Measurements from ENCODE around the gene SEMA5A.

- no peak for TF ChIP-seq CTCF (IDR thresholded peaks at IDR 0.05)
- TF ChIP-seq RCOR1 (IDR thresholded peaks at IDR 0.05; ENCODE audit: low read length) = no peak
- no peak for TF ChIP-seq GABPA (IDR thresholded peaks at IDR 0.05; ENCODE audit: low read depth)
- no peak for TF ChIP-seq TAF1 (IDR thresholded peaks at IDR 0.05; ENCODE audit: borderline replicate concordance, low read depth, low read length)
- TF ChIP-seq EP300 (IDR thresholded peaks at IDR 0.05; ENCODE audit: borderline replicate concordance in 1 of 2, low read depth in 1 of 2, low read length in 1 of 2) = no peak
- no peak for TF ChIP-seq NFIC (IDR thresholded peaks at IDR 0.05; ENCODE audit: borderline replicate concordance)
- TF ChIP-seq REST (IDR thresholded peaks at IDR 0.05; ENCODE audit: low read depth, low read length) = no peak
- no peak for TF ChIP-seq RFX5 (IDR thresholded peaks at IDR 0.05; ENCODE audit: low read length)
- TF ChIP-seq, protein P1, sequence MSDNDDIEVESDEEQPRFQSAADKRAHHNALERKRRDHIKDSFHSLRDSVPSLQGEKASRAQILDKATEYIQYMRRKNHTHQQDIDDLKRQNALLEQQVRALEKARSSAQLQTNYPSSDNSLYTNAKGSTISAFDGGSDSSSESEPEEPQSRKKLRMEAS (IDR thresholded peaks at IDR 0.05; ENCODE audit: low read depth) = no peak
- TF ChIP-seq, protein P2, sequence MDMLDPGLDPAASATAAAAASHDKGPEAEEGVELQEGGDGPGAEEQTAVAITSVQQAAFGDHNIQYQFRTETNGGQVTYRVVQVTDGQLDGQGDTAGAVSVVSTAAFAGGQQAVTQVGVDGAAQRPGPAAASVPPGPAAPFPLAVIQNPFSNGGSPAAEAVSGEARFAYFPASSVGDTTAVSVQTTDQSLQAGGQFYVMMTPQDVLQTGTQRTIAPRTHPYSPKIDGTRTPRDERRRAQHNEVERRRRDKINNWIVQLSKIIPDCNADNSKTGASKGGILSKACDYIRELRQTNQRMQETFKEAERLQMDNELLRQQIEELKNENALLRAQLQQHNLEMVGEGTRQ (IDR thresholded peaks at IDR 0.05; ENCODE audit: borderline replicate concordance, low read depth, low read length) = no peak
- TF ChIP-seq POLR2AphosphoS5 (IDR thresholded peaks at IDR 0.05; ENCODE audit: low read depth, low read length) = no peak
- no peak for TF ChIP-seq ZBTB33 (IDR thresholded peaks at IDR 0.05; ENCODE audit: borderline replicate concordance, low read depth)
- no peak for TF ChIP-seq JUND (IDR thresholded peaks at IDR 0.05)
These were observed 89.9 kb downstream of the SEMA5A start for GRCh38 chr5:9455826-9456434.
